GM18951 (cell line): ENCODE results near the gene SLC35F3.

Source experiments
- POLR2A ChIP-seq: IDR thresholded peaks from 4 replicates; pipeline ENCODE4 v1.6.1; 2011; ENCODE audit warnings: mild to moderate bottlenecking; ENCODE audit not compliant: insufficient read length, insufficient read depth; ENCODE audit errors: extremely low read depth
- in situ Hi-C: fragments of 300-500 bp; cut with MboI; formaldehyde crosslinking; loops from one replicate; pipeline ENCODE4 v1.12.0; 2022; ENCODE audit warnings: low sequenced_read_pairs, mixed read lengths, inconsistent platforms; ENCODE audit not compliant: unreplicated experiment

SLC35F3 gene

GRCh38 chr1:233904633-233905415 lies at the start of gene SLC35F3:
TSS of gene SLC35F3 (plus strand) at chr1:233904676.
- in situ Hi-C loops: no loop called here
- TF ChIP-seq POLR2A: no peak

GRCh38 chr1:233859446-233859845 lies 45.0 kb upstream of the SLC35F3 start:
- no peak for TF ChIP-seq POLR2A
- in situ Hi-C loops: no loop called here

GRCh38 chr1:233863901-233864545 lies 40.5 kb upstream of the SLC35F3 start:
- in situ Hi-C loops: no loop called here
- TF ChIP-seq POLR2A: no peak

- TF ChIP-seq POLR2A: no peak
- in situ Hi-C loops: no loop called here
These were observed 39.9 kb upstream of the SLC35F3 start for GRCh38 chr1:233864578-233864977.

- in situ Hi-C loops: no loop called here
These were observed 39.3 kb upstream of the SLC35F3 start for GRCh38 chr1:233865216-233865615.

GRCh38 chr1:233865902-233866301 lies 38.6 kb upstream of the SLC35F3 start:
- no peak for TF ChIP-seq POLR2A
- in situ Hi-C loops: no loop called here

More at GRCh38 chr1:233865216-233865615, 39.3 kb upstream of the SLC35F3 start:
- no peak for TF ChIP-seq POLR2A

- no peak for TF ChIP-seq POLR2A
- in situ Hi-C loops: no loop called here
These were observed 37.4 kb upstream of the SLC35F3 start for GRCh38 chr1:233867028-233867427.

- no peak for TF ChIP-seq POLR2A
- in situ Hi-C loops: no loop called here
These were observed 36.0 kb upstream of the SLC35F3 start for GRCh38 chr1:233868461-233868860.

GRCh38 chr1:233869680-233870079 lies 34.8 kb upstream of the SLC35F3 start:
- in situ Hi-C loops: no loop called here
- no peak for TF ChIP-seq POLR2A

GRCh38 chr1:233873666-233874065 lies 30.8 kb upstream of the SLC35F3 start:
- no peak for TF ChIP-seq POLR2A
- in situ Hi-C loops: no loop called here

- in situ Hi-C loops: no loop called here
These were observed 24.6 kb upstream of the SLC35F3 start for GRCh38 chr1:233879841-233880240.

GRCh38 chr1:233883671-233884070 lies 20.8 kb upstream of the SLC35F3 start:
- in situ Hi-C loops: no loop called here
- TF ChIP-seq POLR2A: no peak

More at GRCh38 chr1:233879841-233880240, 24.6 kb upstream of the SLC35F3 start:
- no peak for TF ChIP-seq POLR2A

GRCh38 chr1:233884461-233885151 lies 19.9 kb upstream of the SLC35F3 start:
- TF ChIP-seq POLR2A: no peak
- in situ Hi-C loops: no loop called here
